GF-D8 (cell line): Measurements from ENCODE around the gene ETFA.
A peak's percentile ranks its signal among the peaks of the same experiment; 100 is the strongest.

Source experiments
- DNase-seq: peaks from one replicate; lab custom pipeline; 2025; lab: John Stamatoyannopoulos, UW

Gene ETFA

DNA sequence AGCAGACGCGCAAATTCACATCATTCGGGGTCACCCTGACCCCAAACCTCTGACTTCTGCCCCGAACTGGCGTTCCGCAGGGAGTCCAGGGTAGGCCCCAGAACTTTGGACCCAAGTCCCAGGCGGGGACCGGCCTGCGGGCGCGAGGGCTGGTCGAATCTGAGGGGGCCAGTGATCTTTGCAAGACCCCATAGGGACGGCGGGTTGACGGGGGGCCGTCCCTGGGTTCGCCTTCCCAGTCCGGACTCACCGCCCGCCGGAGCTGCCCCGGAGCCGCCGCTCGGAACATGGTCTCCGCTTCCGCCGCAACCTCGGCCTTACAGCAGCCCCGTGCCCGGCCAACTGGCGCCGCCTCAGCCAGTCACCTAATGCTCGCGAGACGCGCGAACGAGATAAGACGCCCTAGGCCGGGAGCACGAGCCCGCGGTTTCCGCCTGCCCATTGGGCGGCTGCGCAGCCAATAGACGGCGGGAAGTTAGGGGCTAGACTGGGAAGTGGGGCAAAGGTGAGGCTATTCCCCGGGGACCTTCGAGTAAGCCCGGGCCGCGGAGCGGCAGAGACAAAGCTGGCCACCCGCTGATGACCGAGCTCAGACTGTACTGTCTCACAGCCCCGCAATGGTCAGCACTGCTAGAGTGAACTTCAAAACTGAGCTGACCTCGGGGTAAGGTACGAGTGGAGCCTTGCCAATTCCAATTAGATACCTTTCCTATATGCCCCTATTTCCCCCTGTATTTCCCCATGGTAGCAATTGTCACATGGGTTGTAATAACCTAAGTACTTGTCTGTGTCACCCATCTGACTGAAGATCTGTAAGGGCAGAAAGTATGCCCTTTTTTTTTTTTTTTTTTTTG is at the start of gene ETFA:
TSS of gene ETFA (minus strand) at position 370 of the 854 bp plus-strand sequence. CDS start at position 289, 81 bp downstream.
- peak; percentile 94 for DNase-seq

DNA sequence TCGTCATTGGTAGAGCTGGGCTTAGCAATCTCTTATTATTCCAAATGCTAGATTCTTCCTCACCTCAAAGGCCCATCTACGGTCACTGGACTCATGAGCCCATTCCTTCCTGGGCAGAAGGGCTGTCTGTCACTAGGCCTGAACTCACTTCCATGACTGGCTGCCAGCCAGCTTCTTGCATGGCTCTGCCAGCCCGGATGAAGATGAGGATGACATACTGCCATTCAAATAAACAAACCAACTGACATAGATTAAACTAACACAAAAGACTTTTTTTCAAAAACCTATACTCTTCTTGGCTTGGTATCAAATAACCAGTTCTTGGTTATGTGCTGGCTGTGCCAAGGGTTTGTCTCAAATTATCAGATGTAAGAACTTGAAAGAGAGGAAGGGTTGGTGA is 49.1 kb upstream of the ETFA start:
- no peak for DNase-seq

DNA sequence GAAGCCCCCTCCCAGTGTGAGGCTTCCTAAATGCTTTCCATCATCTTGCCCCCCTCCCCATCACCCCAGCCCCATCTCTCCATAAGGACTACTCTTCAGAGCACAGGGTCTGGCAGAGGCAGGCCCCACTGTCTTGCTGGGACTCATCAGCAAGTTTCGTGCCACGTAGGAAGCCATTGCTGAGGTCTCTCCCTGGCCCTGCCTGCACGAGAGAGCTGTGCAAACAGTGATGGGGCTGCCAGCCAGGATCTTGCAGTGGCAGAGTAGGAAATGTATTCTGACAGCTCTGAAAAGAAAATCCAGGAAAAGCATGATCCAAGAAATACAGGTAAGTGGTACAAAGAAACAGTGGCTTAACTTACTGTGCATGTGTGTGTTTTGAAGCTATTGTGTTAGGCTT is 47.9 kb upstream of the ETFA start:
- no peak for DNase-seq

DNA sequence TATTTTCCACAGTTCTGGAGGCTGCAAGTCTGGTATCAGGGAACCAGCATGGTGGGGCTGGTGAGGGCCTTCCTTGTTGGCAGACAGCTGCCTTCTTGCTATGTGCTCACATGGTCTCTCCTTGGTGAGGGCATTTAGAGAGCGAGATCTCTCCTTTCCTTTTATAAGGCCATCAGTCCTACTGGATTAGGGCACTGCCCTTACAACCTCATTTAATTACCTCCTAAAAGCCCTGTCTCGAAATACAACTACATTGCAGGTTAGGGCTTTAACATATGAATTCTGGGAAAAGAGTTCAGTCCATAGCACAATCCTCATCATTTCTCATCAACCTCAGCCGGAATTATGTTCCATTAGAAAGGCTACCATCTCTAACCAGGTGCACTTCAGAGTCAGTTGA is 47.2 kb upstream of the ETFA start:
- no peak for DNase-seq

DNA sequence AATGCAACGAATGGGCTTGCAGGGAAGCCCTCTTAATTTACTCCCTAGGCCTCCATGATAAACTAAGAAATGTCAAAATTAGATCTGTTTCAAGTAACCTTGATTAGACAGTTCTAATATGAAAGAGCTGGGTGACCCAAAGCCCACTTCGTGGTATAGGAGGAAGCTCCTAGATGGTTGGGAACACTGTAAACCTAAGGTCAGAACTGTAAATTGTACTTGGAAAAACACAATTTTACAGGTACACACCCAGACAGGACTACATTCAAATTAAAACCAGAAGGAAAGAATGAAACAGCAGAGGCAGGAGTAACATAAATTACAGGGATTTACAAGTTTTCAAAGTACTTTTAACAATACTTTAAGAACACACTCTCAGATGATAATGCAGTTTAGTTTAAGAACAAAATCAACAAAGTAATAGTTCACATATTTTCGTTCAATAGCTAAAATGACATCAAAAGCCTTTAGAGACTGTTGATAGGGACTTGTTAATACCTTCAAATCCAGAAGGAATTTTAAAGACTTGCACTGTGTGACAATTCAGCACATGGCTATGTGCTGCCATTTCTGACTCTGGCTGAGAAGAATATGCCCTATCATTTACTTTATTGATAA is 43.7 kb upstream of the ETFA start:
- no peak for DNase-seq

DNA sequence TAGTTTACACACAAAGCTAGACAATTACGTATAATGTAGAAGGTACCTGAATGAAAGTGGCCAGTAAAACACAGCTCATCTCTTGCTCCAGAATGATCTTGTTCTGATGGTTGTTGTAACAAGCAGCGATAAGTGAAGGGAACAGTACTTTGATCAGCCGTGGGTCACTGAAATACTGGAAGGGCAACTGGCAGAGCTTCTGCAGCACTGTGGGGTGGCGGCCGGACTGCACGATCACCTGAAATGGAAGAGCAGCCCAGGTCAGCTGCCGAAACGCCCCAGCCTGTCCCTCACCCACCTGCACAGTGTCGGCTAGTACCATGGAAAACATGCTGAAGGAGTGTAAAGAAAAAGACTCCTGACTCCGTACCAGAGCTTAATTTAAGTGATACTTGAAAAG is 42.6 kb upstream of the ETFA start:
- no peak for DNase-seq

DNA sequence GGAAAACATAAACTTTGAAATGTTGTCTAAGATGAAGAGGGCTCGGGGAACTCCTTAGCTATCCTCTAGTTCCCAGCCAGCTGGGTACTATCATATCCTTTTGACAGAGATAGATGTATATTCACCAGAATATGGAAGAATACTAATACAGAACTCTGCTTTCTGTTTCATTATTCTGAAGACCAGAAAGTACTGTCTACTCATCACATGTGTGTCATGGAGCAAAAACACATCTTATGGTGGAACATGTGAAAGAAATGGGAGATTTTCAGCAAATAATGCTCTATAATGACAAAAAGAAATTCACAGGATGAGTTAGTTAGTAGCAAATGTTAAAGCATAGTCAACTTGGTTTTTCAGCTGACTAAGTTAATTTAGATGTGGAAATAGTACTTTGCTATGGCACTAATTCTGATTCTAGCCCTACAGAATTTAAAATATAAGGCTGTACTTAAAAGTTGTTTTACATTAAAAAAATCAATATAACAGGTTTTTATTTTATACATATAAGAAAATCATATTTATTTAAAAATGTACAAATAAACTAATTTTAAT is 41.8 kb upstream of the ETFA start:
- DNase-seq: no peak

DNA sequence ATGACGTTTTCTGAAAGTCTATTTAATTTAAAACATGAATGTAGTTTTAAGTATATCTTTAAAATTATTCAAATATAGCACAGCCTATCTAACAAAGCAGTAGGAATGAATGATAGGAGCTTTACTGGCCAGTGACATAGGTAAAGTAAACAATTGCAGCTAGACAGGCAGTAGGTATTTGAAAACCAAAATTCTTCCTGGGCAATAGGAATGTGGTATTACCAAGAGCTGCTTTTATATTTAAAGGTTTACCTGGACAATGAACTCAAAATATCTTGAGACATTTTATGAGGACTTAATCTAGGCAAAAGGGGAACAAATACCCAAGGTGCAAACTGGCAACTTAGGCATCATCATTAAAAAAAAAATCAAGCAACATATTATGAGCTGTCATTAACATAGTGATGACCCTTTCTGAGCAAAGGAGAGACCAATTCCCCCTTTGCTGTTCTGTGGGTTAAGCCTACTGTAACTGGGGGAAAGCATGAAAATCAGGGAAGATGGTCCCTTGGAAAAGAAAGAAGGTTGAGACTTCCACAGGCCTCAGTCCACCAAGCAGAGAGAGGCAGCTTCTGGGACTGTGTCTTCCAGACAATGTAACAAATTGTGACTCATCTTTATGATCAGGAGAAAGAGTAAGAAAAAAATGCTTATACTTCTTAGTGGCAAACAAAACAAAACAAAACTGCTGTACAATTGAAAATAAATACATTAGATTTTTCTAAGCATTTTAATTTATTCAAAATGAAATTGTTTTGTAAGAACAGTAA is 38.2 kb upstream of the ETFA start:
- no peak for DNase-seq

DNA sequence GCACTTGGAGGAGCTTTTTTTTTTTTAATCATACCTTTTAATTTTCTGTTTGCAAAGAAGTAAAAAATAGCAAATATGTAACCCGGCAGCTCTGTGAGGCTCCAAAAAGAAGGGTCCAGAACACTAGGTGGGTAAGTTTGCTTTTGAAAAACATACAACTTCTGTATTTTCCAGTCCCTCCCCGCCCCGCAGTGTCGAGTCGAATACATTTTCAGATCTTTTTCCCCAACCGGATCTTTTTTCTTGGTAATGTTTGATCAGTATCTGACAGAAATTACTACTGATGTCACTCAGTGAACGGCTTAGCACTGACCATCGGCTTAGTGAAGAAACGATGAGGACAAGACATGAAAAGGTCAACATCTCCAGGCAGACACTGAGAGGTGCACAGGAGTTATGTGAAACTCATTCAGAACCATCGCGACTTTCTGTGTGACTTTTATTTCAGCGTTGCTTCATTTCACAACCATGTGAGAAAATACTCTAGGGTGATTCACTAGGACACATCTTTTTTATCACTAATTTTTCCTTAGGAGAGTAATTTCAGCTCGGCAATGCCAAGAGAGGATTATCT is 36.3 kb upstream of the ETFA start:
- DNase-seq: no peak

DNA sequence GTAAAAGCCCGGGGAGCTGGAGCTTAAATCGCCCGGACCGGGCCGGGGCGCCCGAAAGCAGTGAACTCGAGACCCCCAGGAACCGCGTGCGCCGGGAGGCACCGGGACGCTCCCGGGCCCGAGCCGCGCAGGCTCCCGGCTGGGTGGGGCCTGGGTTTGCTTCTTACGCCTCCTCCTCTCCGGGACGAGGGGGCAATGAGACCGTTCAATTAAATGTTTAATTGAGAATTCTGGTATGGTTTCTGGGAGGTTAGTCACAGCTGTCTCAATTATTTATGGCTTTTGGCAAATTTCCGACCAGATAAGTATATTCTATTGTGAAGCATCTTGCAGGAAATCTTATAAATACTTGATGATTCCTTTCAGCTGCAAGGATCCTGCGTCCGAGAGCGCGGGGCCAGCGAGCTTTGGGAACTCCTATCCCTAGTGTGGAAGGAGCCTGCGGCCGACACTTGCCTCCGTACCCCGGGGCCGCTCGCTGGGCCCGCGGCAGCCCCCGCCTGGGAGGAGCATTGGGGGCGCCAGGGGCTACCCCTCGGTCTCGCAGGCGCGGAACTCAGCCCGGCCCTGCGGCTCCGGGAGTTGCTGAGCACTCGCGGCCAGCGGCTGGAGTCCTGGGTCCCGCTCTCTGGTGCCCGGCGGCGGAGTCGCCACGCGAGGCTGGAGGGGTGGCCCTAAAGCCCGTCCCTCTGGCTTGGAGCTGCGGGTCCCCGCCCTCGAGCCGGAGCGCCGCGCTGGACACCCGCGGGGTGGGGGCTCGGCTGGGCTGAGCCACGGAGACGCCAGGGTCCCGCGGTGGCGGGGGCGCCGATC is 35.6 kb upstream of the ETFA start:
- DNase-seq: no peak

DNA sequence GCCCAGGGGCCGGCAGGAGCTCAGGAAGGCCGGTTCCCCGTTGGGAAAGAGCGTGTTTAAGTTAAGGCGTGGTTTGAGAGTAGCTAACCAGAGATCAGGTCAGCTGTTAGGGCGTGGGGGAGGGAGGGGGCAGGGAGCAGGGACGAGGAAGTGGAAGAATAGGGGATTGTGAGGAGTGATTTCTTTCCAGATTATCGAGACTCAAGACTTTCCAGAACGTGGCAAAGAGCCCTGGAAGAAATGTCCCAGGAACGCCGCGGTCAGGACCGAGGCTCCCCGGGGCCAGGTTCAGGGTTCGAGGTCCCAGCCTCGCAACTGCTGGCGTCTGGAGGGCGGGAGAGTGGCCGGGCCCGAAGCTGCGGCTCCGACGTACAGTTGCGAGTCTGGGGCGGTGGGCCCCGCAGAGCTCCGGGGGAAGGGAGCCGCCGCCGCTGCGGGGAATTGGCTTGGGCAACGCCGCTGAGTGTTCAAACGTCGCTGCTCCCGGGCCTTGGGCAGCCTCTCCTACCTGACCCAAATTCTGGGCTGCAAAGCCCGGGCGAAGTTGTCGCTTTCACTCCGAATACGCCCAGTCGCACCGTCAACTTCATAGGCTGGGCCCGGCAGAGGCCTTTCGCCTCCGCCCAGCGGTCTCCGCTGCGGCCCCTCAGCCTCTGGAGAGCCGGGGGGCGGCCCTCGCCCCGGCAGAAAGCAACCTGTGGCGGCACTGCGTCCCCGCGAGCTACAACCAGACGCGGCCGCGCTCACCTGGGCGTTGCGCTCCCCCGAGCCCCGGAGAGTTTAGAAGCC is 34.8 kb upstream of the ETFA start:
- DNase-seq: no peak

DNA sequence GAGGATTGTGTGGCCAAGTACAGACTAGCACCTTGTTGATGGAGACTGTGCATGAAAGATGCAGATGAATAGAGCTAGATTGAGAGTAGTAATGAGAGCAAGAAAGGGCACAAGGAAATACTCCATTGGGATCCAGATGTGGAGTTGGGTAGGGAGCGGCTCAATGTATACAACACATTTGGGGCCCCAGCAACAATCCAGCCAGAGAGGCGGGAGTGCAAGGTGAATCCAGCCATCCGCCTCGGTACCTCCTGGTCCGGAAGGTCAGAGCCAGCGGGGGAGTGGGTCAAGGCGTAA is 34.3 kb upstream of the ETFA start:
- no peak for DNase-seq

DNA sequence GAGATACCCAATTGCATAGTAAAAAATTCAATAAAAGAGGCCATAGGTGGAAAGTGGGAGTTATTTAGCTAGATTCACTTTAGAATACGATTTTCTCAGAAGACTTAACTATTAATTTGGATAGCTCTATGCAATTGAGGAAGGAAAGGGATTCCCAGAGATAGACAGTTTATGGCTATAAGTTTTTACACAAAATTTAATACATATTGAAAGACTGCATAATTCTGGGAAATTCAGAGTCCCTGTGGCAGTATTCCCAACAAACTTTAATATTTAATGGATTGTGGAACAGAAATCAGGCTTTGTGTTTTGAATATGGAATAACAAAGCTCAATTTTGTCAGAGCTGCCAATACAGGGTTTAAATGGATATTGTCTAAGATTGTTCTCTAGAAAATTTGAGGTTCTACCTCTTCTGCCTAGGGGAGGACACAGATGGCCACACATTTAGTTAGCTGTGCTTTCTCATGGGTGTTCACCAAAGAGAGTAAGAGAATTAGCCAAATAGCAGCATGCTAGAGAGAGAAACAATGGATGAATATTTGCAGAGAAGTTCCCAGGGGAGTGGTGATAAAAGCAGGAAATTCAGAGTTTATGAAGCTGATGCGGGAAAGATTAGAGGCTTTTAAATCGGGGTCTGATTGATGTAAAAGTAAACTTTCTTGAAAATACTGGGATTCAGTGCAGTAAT is 33.8 kb upstream of the ETFA start:
- DNase-seq: no peak

DNA sequence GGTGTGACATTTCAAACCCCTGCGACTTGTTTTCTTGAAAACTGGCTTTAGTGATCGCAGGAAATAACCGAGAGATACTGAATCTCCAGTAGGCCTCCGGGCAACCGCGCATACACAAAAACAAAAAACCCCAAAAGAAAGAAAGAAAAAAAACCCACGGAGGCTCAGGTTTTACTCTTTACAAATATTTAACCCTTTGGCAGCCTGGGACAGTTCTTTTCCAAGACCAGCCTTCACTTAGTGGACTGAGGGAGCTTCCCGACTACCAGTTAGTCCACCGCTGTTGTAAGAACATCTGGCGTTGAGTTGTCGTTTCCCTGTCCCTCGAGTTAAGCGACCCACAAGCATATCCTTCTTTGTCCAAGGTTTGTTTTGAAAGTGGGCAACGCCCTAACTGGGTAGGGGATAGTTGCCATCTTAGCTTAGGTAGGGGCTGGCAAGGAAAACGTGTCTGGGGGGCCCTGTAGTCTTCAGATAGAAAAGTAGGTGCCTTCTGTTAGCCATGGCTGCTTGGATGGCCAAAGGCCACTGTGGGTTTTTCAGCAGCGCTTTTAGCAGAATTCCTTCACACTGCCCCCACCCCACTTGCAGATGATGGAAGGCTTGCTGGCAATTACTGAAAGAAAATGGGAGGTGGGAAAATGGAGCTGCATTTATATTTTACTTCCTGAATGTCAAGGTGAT is 32.2 kb upstream of the ETFA start:
- no peak for DNase-seq

DNA sequence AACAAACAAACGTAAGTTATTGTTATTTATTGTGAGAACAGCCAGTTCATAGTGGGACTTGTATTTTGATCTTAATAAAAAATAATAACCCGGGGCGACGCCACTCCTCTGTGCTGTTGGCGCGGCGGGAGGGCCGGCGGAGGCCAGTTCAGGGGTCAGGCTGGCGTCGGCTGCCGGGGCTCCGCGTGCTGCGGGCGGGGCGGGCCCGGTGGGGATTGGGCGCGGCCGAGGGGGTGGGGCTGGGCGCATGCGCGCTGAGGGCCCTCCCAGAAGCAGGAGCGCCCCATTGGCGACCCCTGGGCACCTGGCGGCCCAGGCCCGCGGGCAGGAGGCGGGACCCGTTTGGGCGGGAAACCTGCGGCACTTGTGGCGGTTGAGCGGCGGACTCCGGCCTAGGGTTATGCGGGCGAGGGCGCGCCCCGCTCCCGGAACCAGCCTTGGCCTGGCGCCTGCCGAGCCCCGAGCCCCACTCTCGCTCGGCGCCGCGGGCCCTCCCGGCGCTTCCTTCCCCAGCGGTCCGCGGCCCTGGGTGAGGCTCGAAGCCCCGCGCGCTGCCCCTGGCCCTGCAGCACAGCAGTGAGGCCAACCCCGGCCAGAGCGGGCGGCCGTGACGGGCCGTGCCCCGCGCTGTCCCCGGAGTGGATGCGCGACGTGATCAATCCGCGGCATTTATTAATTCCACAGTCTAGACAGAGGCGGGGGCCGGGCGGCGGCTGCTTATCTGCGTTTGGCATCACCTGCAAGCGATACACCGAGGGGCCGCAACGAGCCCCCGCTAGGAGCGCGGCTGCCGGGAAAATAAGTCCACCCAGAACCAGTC is 31.3 kb upstream of the ETFA start:
- DNase-seq: peak; percentile 63

DNA sequence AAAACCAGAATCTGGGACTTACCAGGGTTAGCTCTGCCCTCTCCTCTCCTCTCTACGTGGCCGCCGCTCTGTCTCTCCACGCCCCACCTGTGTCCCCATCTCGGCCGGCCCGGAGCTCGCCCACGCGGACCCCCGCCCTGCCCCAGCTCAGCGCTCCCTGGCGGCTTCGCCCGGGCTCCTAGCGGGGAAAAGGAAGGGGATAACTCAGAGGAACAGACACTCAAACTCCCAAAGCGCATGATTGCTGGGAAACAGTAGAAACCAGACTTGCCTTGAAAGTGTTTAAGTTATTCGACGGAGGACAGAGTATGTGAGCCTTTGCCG is 30.8 kb upstream of the ETFA start:
- no peak for DNase-seq

DNA sequence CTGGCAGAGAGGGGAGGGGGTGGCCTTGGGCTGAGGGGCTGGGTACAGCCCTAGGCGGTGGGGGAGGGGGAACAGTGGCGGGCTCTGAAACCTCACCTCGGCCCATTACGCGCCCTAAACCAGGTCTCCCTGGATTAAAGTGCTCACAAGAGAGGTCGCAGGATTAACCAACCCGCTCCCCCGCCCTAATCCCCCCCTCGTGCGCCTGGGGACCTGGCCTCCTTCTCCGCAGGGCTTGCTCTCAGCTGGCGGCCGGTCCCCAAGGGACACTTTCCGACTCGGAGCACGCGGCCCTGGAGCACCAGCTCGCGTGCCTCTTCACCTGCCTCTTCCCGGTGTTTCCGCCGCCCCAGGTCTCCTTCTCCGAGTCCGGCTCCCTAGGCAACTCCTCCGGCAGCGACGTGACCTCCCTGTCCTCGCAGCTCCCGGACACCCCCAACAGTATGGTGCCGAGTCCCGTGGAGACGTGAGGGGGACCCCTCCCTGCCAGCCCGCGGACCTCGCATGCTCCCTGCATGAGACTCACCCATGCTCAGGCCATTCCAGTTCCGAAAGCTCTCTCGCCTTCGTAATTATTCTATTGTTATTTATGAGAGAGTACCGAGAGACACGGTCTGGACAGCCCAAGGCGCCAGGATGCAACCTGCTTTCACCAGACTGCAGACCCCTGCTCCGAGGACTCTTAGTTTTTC is 30.2 kb upstream of the ETFA start:
- no peak for DNase-seq

DNA sequence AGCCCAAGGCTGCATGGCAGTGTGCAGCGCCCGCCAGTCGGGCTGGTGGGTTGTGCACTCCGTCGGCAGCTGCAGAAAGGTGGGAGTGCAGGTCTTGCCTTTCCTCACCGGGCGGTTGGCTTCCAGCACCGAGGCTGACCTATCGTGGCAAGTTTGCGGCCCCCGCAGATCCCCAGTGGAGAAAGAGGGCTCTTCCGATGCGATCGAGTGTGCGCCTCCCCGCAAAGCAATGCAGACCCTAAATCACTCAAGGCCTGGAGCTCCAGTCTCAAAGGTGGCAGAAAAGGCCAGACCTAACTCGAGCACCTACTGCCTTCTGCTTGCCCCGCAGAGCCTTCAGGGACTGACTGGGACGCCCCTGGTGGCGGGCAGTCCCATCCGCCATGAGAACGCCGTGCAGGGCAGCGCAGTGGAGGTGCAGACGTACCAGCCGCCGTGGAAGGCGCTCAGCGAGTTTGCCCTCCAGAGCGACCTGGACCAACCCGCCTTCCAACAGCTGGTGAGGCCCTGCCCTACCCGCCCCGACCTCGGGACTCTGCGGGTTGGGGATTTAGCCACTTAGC is 29.6 kb upstream of the ETFA start:
- DNase-seq: peak; percentile 27
